ENCODE measurements around the gene TGOLN2.
"Not testable (repeated sequence)": the region's sequence is repeated elsewhere in the genome, so short reads cannot be mapped to it uniquely, and the experiment has no call there.

- TF ChIP-seq CTCF, POLR2A (IDR thresholded peaks at IDR 0.05): not testable (repeated sequence)
These were observed 35.0 kb upstream of the TGOLN2 start for GRCh38 chr2:85362653-85363387.
